ENCODE data around the gene PTPDC1. TPM values are rescaled to one million over a fixed set of nuclear protein-coding genes. Genes with fewer than 3 reads are reported as not detected.

The PTPDC1 gene
- total RNA-seq, 2 donors from 2014 or later: 5.1 to 6.8 TPM

Other genes starting within 250 kb of the PTPDC1 start
- under 1 TPM in 1 of 2 donors, not detected in 1; 0.29 TPM for gene BARX1, start 129.1 kb upstream of the PTPDC1 start, total RNA-seq
- gene ZNF169, start 174.8 kb downstream of the PTPDC1 start, total RNA-seq: 10 to 100 TPM in 1 of 2 donors, 1 to 10 TPM in 1; 6.3 to 15.5 TPM
- not detected for gene NUTM2F, start 244.2 kb downstream of the PTPDC1 start, total RNA-seq